SK-N-SH treated with all-trans-retinoic acid at 6 μM for 48 hours (cell line): ENCODE results near the gene GPR18.

Experiments used
- ARNTL ChIP-seq: fragments of 450-650 bp; formaldehyde crosslinking; IDR thresholded peaks from 2 replicates; pipeline ENCODE4 v1.5.0; 2020; ENCODE audit warnings: low read depth, mild to moderate bottlenecking, moderate library complexity, borderline replicate concordance
- ESRRG ChIP-seq: fragments of 250-450 bp; sonication (Bioruptor Pico); IDR thresholded peaks from 2 replicates; pipeline ENCODE4 v1.6.1; 2021; ENCODE audit warnings: mild to moderate bottlenecking
- GLIS3 ChIP-seq: fragments of 250-450 bp; sonication (Bioruptor Pico); IDR thresholded peaks from 2 replicates; pipeline ENCODE4 v1.5.0; 2020; ENCODE audit warnings: mild to moderate bottlenecking, moderate library complexity
- RARB ChIP-seq: fragments of 250-450 bp; sonication (Bioruptor Pico); IDR thresholded peaks from 2 replicates; pipeline ENCODE4 v1.8.0; 2021; ENCODE audit warnings: mild to moderate bottlenecking, moderate library complexity
- TOX ChIP-seq: fragments of 250-450 bp; sonication (Bioruptor Pico); IDR thresholded peaks from 2 replicates; pipeline ENCODE4 v1.8.0; 2021; ENCODE audit warnings: mild to moderate bottlenecking, moderate library complexity, borderline replicate concordance
- ZFP3 ChIP-seq: fragments of 250-450 bp; sonication (Bioruptor Pico); IDR thresholded peaks from 2 replicates; pipeline ENCODE4 v1.5.0; 2020; ENCODE audit warnings: mild to moderate bottlenecking, moderate library complexity
- ZFP30 ChIP-seq: fragments of 450-650 bp; formaldehyde crosslinking; IDR thresholded peaks from 2 replicates; pipeline ENCODE4 v1.5.0; 2022; ENCODE audit warnings: mild to moderate bottlenecking, moderate library complexity
- ZNF565 ChIP-seq: fragments of 450-650 bp; formaldehyde crosslinking; conservative IDR thresholded peaks from 2 replicates; pipeline ENCODE4 v1.5.0; 2020; ENCODE audit warnings: low read depth, mild to moderate bottlenecking, moderate library complexity
- ZNF70 ChIP-seq: fragments of 450-650 bp; formaldehyde crosslinking; IDR thresholded peaks from 2 replicates; pipeline ENCODE4 v1.5.0; 2020; ENCODE audit warnings: mild to moderate bottlenecking, moderate library complexity
- TF ChIP-seq, protein P1 (sequence below): fragments of 250-450 bp; sonication (Bioruptor Pico); IDR thresholded peaks from 2 replicates; pipeline ENCODE4 v1.5.0; 2020; ENCODE audit warnings: mild to moderate bottlenecking, moderate library complexity
- TF ChIP-seq, protein P2 (sequence below): fragments of 250-450 bp; sonication (Bioruptor Pico); IDR thresholded peaks from 2 replicates; pipeline ENCODE4 v1.5.1; 2020; ENCODE audit warnings: low read depth, mild to moderate bottlenecking, moderate library complexity
- TF ChIP-seq, protein P3 (sequence below): fragments of 250-450 bp; sonication (Bioruptor Pico); IDR thresholded peaks from 2 replicates; pipeline ENCODE4 v1.5.1; 2021; ENCODE audit warnings: mild to moderate bottlenecking, moderate library complexity

DNA sequence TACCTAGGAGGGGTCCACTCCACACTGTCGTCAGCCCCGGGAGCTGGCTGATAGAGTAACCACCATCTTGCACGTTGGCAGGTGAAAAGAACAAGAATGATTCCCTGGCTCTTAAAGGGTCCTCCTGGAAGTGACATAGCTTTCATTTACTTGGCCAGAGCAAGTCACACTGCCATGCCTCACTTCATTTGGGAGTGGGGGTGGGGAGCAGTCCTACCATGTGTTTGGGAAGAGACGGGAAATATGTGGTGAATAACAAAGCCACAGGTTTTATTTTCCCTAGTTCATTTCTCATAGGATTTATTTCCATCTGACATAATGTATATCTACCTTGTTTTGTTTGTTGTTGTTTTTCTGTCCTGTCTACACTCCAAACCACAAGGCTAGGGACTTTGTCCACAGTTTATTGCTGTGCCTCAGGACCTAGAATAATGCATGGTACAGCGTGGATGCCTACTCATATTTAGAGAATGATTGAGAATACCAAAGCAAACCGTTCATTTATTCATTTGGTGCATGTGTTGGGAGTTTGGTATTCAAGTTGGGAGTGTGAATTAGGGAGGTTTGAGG, 30.8 kb downstream of the GPR18 start:
- TF ChIP-seq, protein P1, sequence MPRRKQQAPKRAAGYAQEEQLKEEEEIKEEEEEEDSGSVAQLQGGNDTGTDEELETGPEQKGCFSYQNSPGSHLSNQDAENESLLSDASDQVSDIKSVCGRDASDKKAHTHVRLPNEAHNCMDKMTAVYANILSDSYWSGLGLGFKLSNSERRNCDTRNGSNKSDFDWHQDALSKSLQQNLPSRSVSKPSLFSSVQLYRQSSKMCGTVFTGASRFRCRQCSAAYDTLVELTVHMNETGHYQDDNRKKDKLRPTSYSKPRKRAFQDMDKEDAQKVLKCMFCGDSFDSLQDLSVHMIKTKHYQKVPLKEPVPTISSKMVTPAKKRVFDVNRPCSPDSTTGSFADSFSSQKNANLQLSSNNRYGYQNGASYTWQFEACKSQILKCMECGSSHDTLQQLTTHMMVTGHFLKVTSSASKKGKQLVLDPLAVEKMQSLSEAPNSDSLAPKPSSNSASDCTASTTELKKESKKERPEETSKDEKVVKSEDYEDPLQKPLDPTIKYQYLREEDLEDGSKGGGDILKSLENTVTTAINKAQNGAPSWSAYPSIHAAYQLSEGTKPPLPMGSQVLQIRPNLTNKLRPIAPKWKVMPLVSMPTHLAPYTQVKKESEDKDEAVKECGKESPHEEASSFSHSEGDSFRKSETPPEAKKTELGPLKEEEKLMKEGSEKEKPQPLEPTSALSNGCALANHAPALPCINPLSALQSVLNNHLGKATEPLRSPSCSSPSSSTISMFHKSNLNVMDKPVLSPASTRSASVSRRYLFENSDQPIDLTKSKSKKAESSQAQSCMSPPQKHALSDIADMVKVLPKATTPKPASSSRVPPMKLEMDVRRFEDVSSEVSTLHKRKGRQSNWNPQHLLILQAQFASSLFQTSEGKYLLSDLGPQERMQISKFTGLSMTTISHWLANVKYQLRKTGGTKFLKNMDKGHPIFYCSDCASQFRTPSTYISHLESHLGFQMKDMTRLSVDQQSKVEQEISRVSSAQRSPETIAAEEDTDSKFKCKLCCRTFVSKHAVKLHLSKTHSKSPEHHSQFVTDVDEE (CRISPR knock-in tag): no peak
- TF ChIP-seq ARNTL (CRISPR knock-in tag): no peak
- TF ChIP-seq, protein P2, sequence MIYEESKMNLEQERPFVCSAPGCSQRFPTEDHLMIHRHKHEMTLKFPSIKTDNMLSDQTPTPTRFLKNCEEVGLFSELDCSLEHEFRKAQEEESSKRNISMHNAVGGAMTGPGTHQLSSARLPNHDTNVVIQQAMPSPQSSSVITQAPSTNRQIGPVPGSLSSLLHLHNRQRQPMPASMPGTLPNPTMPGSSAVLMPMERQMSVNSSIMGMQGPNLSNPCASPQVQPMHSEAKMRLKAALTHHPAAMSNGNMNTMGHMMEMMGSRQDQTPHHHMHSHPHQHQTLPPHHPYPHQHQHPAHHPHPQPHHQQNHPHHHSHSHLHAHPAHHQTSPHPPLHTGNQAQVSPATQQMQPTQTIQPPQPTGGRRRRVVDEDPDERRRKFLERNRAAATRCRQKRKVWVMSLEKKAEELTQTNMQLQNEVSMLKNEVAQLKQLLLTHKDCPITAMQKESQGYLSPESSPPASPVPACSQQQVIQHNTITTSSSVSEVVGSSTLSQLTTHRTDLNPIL (CRISPR knock-in tag): no peak
- TF ChIP-seq ZNF70 (CRISPR knock-in tag): no peak
- no peak for TF ChIP-seq ESRRG
- TF ChIP-seq, protein P3, sequence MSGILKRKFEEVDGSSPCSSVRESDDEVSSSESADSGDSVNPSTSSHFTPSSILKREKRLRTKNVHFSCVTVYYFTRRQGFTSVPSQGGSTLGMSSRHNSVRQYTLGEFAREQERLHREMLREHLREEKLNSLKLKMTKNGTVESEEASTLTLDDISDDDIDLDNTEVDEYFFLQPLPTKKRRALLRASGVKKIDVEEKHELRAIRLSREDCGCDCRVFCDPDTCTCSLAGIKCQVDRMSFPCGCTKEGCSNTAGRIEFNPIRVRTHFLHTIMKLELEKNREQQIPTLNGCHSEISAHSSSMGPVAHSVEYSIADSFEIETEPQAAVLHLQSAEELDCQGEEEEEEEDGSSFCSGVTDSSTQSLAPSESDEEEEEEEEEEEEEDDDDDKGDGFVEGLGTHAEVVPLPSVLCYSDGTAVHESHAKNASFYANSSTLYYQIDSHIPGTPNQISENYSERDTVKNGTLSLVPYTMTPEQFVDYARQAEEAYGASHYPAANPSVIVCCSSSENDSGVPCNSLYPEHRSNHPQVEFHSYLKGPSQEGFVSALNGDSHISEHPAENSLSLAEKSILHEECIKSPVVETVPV: no peak
- no peak for TF ChIP-seq ZNF565 (CRISPR knock-in tag)
- no peak for TF ChIP-seq ZFP3 (CRISPR knock-in tag)
- TF ChIP-seq RARB (CRISPR knock-in tag): no peak
- no peak for TF ChIP-seq GLIS3 (CRISPR knock-in tag)
- TF ChIP-seq ZFP30: no peak
- no peak for TF ChIP-seq TOX
